ENCODE measurements around the gene FAM83E.

GRCh38 chr19:48624791-48625723, 10.2 kb upstream of the FAM83E start:
- TF ChIP-seq CTCF (conservative IDR thresholded peaks at IDR 0.05; ENCODE audit: low read depth, low read length) (no peak), EZH2 (IDR thresholded peaks at IDR 0.05; ENCODE audit: borderline replicate concordance, low read depth, low read length, poor library complexity, severe bottlenecking) (no peak)

All from A673 (cell line).